GM11168 (cell line): ENCODE measurements around the gene SUN5.
"Not testable (repeated sequence)": the region's sequence is repeated elsewhere in the genome, so short reads cannot be mapped to it uniquely, and the experiment has no call there.

Source experiments
- in situ Hi-C: fragments of 300-500 bp; cut with MboI; formaldehyde crosslinking; loops from one replicate; pipeline ENCODE4 v1.12.0; 2022; ENCODE audit warnings: low sequenced_read_pairs; ENCODE audit not compliant: unreplicated experiment

Gene SUN5

DNA sequence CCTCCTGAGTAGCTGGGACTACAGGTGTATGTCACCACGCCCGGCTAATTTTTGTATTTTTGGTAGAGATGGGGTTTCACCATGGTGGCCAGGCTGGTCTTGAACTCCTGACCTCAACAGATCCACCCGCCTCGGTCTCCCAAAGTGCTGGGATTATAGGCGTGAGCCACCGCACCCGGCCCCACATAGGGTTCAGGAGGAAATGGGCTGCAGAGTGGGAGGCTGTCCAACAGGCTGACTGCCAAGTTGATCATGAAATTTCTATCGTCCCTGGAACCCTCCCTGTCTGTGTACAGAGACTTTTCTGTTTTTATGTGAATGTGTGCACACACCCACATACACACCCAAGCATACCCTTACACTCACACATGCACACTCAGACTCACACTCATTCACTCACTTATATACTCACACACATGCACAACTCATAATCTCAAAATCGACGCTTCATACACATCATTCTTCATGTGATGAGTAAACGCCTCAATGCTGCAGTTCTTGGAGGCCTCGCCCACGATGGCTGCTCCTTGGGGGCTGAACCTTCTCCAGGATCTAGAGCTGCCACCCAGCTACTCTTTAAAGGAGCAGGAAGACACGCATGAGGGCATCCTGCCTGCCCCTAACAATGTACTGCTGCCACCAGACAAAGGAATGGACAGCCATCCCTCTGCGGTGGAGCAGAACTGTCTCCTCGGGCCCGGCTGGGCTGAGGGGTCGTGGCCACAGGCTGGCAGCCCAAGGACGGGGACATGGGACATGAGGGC is 35.6 kb downstream of the SUN5 start:
- in situ Hi-C loops: no loop called here

DNA sequence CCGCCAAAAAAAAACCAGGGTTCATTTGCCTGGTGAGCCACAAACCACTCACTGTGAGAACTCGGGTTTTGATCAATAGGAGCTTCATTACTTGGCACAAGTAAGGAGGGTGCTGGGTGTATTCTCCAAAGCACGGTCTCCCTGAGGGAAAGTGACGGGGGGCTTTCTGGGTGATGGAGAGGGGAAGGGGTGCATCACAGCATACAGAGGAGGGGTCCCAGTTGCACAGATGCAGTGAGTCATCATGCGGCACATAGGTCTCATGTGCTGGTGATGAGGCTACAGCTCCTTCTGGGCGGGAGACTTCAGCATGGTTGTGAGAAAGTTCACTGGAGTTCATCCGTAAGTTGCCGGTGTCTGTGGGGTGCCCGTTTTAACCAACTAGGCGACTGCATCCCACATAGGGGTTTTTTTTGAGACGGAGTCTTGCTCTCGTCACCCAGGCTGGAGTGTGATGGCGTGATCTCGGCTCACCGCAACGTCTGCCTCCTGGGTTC is 36.2 kb downstream of the SUN5 start:
- in situ Hi-C loops: no loop called here

DNA sequence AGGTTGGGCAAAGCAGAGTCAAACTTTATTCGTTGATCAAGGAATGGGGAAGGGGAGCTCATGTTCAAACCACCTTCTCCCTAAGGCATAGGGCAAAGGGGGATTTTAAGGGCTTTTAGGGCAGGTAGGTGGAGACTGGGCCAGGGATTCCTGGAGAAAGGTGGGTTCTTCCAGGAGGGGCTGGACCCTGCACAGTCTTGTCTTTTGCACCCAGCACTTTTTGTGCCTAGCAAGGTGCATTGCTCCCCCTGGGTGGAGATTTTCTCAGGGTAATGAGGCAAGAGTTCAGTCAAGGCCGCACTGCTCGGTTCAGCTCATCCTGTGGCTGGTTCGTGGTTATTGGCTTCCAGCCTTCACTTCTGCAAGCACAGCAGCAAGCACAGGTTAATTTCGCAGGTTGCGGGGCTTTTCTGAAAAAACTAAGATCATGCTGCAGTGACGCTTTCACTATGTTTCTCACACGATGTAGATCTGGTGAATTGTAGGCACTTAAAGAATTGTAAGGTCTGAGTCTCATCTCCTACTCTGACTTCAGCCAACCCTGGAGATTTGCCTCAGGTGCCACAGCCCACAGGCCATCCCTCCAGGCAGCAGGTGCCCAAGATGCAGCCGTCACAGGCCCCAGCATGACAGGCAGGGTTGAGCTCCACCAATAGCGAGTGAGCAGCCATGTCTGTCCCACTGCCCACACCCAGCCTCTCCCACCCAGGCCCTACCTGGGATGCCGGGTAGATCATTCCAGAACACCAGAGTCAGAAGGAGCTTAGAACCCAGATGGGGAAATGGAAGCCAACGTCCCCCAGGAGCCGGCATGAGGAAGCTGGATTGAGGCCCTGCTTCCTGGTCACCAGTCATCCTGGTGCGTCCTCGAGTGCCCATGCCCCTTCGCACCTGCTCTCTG is 37.1 kb downstream of the SUN5 start:
- in situ Hi-C loops: no loop called here

DNA sequence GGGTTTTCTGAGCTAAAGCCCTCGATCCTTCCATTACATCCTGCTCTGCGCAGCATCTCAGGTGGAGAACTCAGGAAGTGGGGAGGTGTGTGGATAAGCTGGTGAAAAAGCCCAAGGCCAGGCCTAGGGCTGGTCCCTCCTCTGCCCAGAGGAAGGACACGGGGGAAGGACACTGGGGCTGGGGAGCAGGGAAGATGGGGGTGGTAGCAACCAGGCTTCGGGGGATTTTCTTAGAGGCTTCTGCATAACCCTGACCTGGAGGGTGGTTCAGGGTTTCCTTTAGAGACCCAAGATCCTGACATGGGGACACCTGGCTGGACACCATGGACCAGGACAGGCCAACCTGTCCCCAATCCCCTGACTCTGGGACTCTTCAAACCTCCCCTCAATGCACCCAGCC is 37.9 kb downstream of the SUN5 start:
- in situ Hi-C loops: no loop called here

DNA sequence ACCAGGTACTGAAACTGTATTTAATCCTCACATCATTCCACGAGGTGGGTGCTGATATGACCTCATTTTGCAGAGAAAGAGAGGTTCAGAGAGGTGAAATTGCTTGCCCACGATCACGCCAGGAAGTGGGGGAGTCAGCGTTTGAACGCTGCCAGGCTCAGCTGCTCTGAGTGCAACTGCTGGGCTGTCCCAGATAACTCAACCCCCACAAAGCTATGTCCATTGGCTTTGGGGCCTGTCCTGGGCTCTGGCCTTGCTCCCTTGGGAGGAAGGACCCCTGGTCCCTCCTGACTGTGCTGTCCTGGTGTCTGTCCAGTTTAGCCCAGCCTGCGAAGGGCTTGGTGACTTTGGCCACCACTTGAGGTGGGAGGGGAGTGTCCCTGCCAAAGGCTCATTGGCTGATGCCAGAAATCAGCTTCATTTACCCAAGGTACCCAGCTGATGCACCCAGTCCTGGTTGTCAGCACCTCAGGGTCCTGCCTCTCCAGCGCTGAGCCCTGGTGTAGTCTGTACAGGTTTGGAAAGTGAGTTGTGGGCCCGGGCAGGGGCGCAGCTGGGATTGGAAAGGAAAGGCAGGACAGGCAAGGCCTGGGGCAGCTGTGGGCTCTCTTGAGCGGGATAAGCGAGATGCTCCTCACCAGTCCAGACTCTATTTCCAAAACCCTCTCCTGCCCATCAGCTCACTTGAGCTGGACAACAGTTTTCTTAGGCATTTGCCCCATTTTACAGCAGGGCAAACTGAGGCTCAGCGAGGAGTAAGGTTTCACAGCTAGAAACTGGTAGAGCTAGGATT is 38.5 kb downstream of the SUN5 start:
- in situ Hi-C loops: no loop called here

DNA sequence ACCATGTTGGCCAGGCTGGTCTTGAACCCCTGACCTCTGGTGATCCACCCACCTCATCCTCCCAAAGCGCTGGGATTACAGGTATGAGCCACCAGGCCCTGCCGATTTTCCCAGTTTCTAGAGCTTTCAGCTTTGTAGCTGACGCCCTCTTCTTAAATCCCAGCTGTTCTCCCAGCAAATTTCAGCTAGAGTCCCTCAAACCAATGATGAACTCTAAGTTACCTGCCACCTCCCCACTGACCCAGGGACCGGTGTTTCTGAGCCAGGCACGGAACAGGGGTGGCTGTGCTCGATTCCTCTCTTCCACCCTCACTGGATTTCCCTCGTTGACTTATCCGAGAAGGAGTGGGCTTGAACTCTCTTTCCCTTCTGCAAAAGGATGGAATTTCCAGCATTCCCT is 39.1 kb downstream of the SUN5 start:
- in situ Hi-C loops: no loop called here

DNA sequence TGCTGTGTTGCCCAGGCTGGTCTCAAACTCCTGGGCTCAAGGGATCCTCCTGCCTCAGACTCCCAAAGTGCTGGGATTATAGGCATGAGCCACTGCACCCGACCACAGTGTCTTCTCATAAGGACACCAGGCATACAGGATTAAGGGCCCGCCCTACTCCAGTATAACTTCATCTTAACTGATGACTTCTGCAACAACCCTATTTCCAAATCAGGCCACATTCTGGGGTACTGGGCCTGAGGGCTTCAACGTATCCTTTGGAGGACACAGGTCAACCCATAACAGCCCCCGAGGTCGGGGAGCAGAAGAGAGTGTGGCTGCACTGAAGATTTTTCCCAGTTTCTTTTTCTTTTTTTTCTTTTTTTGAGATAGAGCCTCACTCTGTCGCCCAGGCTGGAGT is 39.7 kb downstream of the SUN5 start:
- in situ Hi-C loops: no loop called here

DNA sequence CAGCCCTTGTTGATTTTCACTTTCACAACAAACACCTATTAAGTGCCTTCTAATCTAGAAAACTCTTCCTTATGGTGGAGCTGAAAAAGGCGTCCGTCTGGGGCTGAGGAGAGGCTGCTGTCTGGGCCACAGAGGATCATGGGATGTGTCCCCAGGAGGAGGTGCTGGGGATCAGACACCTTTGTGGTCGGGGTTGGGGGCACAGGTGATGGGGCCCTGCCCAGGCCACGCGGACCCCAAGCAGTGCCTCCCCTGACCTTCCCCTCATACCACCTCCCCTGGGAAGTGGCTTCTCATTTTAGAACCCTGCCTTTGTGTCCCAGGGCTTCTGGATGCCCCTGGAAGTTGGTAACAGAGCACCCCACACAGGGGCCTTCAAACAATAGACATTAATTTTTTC is 41.1 kb downstream of the SUN5 start:
- in situ Hi-C loops: no loop called here

DNA sequence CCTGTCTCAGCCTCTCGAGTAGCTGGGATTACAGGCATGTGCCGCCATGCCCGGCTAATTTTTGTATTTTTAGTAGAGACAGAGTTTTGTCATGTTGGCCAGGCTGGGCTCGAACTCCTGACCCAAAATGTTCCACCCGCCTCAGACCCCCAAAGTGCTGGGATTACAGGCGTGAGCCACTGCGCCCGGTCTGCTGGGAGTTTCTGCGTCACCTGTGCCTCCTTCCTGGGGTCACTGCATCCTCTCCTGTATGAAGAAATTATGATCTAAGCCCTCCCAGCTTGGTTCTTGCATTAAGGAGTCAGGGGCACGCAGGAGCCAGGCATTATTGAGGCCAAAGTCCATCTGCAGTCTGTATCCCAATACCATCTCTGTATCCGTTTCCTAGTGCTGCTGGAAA is 41.6 kb downstream of the SUN5 start:
- in situ Hi-C loops: not testable (repeated sequence)

DNA sequence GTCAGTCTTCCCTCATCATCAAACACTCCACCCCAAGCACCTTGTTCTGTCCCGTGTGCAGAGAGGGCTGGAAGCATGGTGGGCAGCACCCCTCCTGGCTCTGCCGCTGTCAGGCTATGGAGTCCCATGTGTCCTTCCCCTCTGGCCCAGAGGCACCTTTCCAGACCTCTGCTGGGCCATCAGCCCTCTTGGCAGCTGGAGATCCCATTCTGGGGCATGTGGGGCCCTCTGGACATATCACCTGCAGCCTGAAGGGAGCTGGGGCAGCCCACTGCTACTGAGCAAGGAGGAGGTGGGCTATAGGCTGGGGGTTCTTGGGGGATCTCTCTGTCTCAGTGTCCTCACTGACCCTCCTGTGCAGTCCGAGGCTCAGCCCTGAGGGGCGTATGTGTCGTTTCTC is 42.2 kb downstream of the SUN5 start:
- in situ Hi-C loops: no loop called here

DNA sequence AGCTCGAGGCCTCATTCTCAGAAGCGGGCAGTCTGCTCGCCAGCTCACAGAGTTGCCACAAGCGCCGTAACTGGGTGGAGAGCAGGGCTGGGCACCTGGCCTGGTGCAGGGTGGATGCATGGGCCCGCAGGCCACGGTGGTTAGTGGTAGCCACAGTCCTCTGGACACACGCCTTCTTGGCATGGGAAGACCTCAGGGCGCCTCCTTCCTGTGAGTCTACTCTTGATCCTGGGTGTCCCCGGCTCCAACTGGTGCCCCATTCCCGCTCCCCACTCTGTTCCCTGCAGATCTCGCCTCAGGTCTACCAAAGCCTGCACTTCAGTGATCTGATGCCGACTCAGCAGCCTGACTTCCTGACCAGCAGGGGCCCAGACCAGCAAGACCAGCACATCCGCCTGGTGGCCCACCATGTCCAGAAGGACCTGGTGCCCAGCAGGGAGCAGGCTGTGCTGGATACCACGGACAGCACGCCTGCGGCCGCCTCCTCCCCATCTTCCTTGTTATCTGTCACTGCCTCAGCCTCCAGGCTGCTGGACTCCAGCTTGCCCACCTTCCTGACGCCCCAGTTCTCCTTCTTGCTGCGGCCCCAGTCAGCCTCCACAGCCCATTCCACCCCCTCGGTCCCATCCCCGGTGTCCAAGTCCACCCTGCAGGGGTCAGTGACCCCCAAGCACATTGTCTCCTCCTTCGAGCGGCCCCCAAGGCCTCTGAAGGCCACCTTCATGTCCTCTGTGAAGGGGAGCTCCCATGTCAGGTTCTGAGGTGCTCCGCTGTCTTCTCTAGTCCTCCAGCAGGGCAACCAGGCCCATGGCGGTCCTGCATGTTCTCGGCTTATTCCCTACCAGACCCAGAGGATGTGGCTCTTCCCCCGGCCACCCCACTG is 43.1 kb downstream of the SUN5 start:
- in situ Hi-C loops: no loop called here

DNA sequence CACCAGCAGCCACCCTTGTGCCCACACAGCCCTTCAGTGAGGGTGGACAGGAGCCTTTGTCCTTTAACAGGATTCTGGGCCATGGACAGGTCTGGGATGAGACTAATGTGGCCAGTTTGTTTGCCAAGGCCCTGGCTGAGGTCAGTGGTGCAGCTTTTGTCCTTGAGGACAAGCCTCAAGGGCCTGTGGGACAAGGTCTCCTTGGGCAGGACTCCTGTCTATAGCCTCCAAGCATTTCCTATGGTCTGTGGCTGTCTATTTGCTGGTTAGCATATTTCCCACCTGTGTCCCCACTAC is 44.1 kb downstream of the SUN5 start:
- in situ Hi-C loops: no loop called here

DNA sequence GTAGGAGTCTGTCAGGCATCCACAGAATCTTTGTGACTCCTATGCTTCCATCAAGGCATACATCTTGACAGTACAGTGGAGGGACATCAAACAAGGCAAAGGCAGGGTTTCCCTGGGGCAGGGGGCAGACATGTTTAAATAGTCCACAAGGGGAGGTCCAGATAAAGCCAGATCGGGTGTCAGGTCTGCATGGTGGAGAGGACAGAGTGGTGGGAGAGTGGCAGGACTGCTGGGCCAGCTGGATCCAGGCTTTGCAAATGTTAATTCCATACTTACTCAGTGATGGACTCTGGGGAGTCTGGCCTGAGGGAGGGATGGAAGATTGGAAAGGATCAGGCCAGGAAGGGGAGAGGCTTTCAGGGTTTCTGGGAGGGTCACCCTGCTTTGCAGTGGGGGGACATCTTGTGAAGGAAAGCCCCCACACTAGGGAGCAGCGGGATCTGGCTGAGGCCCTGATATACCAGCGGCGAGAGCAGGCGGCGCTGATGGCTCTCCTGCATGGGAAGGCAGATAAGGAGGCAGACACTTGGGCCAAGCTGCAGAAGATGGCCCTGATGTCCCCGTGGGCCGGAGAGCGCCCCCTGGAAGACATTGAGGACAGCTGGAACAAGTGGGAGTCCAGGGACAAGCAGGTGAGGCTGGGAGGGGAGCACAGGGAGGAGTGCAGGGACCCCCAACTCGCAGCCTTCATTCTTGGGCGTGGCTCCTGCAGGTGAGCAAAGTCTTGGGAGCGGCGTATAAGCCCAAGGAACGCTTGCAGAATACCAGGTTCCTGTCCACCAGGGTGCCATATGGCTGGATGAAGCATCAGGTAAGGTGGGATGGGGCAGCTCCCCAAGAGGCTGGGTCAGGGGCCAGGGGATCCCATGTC is 44.6 kb downstream of the SUN5 start:
- in situ Hi-C loops: no loop called here

DNA sequence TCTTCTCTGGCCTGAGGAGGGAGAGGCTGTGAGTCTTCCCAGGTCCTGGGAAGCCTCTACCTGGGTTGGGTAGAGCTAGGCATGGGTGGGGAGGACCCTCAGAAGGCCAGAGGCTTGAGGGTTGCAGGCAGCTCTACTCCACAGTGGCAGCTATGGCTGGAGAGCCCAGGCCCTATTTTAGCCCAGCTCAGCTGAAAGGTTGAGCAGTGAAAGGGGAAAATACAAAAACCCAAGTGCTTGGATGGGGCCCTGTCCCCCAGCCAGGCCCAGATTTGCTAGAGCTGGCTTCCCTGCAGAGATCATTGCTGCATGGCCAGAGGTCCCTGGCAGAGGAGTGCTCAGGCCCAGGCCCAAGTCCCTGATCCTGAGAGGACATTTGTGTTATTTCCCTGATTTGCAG is 45.7 kb downstream of the SUN5 start:
- in situ Hi-C loops: no loop called here

DNA sequence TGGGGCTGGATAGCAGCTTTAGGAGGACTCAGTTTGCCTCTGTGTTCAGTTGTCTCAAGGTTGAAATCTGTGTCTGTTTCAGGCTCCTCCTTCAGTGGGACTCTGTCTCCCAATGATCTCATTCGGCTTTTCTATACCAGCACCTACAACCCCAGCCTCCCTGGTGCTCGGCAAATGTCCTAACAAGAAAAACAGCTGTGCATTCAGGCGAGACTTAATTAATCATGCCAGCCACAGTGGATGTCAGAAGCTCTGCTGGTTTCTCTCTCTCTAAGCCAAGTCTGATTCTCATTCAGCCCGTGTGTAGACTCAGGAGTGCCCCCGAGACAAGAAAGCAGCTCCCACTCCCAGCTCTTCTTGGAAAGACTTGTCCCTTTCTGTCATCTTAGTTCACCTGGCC is 46.8 kb downstream of the SUN5 start:
- in situ Hi-C loops: no loop called here

DNA sequence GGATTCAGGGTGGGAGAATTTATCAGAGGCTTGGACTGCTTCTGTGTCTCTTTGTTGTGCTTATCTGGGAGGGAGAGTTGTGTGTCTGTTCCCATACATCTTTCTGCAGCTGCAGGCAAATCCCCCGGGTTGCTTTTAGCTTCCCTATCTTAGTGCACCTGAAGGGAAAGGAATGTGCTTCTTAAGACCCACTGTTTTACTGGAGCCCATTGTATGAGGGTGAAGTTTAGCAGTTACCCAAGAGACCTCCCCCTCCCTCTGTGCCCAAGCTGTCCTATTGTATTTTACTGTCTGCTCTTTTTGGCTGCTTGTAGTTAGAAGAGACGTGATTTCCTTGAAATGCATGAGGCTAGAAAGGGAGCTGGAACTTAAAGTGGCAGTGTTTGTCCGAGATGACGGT is 53.7 kb downstream of the SUN5 start:
- in situ Hi-C loops: not testable (repeated sequence)

DNA sequence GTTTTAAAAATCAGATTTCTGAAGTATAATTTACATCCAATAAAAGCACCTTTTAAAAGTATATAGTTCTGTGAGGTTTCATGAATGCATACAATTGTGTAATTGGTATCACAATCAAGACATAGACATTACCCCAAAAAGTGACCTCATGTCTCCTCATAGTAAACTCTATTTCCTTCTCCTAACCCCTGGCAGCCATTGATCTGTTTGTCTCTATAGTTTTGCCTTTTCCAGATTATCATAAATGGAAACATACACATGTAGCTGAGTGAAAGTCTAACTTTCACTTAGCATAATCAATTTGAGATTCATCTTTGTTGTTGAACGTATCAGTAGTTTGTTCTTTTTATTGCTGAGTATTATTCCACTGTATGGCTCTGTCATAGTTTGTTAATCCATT is 57.6 kb downstream of the SUN5 start:
- in situ Hi-C loops: no loop called here

DNA sequence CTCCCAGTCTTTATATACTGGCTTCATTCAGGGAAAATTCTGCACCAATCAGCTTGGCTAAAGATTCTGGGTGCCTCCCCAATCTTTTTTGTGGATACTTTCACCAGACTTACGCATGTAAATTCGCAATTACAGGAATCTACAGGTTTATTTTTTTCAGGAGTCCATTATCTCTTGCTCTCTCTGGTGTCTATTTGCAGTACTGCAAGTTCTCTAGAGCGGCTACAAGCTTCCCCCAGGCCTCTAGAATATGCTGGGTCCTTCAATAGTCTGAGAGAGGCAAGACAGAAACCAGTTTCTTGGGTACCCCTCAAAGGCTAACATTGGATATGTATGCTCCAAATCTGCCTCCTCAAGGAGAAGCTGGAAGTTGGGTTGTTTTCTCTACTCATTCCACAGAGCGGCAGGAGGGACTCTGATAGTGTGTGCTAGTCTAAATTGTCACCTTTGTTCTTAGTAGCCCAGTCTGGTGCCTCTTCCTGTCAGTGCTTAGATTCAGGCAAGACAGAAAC is 58.5 kb downstream of the SUN5 start:
- in situ Hi-C loops: no loop called here
